ENCODE results near the gene HSPB1.
A peak's percentile ranks its signal among the peaks of the same experiment; 100 is the strongest.

The HSPB1 gene

DNA sequence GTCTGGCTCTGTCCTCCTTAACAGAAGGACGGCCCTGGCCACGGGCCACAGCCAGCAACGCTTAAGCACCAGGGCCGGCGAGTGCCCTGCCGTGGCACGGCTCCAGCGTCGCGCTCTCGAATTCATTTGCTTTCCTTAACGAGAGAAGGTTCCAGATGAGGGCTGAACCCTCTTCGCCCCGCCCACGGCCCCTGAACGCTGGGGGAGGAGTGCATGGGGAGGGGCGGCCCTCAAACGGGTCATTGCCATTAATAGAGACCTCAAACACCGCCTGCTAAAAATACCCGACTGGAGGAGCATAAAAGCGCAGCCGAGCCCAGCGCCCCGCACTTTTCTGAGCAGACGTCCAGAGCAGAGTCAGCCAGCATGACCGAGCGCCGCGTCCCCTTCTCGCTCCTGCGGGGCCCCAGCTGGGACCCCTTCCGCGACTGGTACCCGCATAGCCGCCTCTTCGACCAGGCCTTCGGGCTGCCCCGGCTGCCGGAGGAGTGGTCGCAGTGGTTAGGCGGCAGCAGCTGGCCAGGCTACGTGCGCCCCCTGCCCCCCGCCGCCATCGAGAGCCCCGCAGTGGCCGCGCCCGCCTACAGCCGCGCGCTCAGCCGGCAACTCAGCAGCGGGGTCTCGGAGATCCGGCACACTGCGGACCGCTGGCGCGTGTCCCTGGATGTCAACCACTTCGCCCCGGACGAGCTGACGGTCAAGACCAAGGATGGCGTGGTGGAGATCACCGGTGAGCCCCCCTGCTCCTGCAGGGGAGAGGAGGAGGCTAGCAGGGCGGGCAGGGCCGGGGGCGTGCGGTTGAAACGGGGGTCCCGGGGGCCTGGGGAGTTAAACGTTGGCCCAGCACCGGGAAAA is at the start of gene HSPB1 (continued):
- TF ChIP-seq HOXA7 (CRISPR knock-in tag; IDR thresholded peaks at IDR 0.05; ENCODE audit: borderline replicate concordance) = no peak
- TF ChIP-seq ZNF302 (tag by site-specific recombination; IDR thresholded peaks at IDR 0.05; ENCODE audit: low read depth) = no peak
- TF ChIP-seq ZNF311 (tag by site-specific recombination; IDR thresholded peaks at IDR 0.05; ENCODE audit: borderline replicate concordance) = no peak
- no peak for TF ChIP-seq ZNF791 (tag by site-specific recombination; IDR thresholded peaks at IDR 0.05)
- TF ChIP-seq ZNF416 (tag by site-specific recombination; IDR thresholded peaks at IDR 0.05) = no peak
- TF ChIP-seq ZNF350 (tag by site-specific recombination; IDR thresholded peaks at IDR 0.05) = no peak
- TF ChIP-seq, protein P1, sequence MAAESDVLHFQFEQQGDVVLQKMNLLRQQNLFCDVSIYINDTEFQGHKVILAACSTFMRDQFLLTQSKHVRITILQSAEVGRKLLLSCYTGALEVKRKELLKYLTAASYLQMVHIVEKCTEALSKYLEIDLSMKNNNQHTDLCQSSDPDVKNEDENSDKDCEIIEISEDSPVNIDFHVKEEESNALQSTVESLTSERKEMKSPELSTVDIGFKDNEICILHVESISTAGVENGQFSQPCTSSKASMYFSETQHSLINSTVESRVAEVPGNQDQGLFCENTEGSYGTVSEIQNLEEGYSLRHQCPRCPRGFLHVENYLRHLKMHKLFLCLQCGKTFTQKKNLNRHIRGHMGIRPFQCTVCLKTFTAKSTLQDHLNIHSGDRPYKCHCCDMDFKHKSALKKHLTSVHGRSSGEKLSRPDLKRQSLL (tag by site-specific recombination; IDR thresholded peaks at IDR 0.05) = peak; percentile 95
- peak; percentile 19; the same call in 1 of the 2 replicates for TF ChIP-seq KLF8 (tag by site-specific recombination; IDR thresholded peaks at IDR 0.05)
- TF ChIP-seq, protein P2, sequence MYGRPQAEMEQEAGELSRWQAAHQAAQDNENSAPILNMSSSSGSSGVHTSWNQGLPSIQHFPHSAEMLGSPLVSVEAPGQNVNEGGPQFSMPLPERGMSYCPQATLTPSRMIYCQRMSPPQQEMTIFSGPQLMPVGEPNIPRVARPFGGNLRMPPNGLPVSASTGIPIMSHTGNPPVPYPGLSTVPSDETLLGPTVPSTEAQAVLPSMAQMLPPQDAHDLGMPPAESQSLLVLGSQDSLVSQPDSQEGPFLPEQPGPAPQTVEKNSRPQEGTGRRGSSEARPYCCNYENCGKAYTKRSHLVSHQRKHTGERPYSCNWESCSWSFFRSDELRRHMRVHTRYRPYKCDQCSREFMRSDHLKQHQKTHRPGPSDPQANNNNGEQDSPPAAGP (tag by site-specific recombination; IDR thresholded peaks at IDR 0.05) = no peak
- TF ChIP-seq ZNF366 (tag by site-specific recombination; conservative IDR thresholded peaks at IDR 0.05) = no peak
- TF ChIP-seq ZNF175 (tag by site-specific recombination; IDR thresholded peaks at IDR 0.05) = no peak
- 0 out of 2 replicates have a peak, but pooled peaks have one; percentile 31 for TF ChIP-seq EGR2 (tag by site-specific recombination; IDR thresholded peaks at IDR 0.05; ENCODE audit: low read depth)
- no peak for TF ChIP-seq ZNF624 (tag by site-specific recombination; IDR thresholded peaks at IDR 0.05)
- TF ChIP-seq, protein P3, sequence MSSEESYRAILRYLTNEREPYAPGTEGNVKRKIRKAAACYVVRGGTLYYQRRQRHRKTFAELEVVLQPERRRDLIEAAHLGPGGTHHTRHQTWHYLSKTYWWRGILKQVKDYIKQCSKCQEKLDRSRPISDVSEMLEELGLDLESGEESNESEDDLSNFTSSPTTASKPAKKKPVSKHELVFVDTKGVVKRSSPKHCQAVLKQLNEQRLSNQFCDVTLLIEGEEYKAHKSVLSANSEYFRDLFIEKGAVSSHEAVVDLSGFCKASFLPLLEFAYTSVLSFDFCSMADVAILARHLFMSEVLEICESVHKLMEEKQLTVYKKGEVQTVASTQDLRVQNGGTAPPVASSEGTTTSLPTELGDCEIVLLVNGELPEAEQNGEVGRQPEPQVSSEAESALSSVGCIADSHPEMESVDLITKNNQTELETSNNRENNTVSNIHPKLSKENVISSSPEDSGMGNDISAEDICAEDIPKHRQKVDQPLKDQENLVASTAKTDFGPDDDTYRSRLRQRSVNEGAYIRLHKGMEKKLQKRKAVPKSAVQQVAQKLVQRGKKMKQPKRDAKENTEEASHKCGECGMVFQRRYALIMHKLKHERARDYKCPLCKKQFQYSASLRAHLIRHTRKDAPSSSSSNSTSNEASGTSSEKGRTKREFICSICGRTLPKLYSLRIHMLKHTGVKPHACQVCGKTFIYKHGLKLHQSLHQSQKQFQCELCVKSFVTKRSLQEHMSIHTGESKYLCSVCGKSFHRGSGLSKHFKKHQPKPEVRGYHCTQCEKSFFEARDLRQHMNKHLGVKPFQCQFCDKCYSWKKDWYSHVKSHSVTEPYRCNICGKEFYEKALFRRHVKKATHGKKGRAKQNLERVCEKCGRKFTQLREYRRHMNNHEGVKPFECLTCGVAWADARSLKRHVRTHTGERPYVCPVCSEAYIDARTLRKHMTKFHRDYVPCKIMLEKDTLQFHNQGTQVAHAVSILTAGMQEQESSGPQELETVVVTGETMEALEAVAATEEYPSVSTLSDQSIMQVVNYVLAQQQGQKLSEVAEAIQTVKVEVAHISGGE (tag by site-specific recombination; conservative IDR thresholded peaks at IDR 0.05; ENCODE audit: low read depth) = no peak
- TF ChIP-seq ZBTB48 (tag by site-specific recombination; IDR thresholded peaks at IDR 0.05) = no peak
- no peak for TF ChIP-seq ZNF132 (tag by site-specific recombination; IDR thresholded peaks at IDR 0.05; ENCODE audit: borderline replicate concordance)
- no peak for TF ChIP-seq ZNF292 (tag by site-specific recombination; IDR thresholded peaks at IDR 0.05; ENCODE audit: borderline replicate concordance, low read depth)
- no peak for TF ChIP-seq ZNF664 (tag by site-specific recombination; IDR thresholded peaks at IDR 0.05)
- TF ChIP-seq, protein P4, sequence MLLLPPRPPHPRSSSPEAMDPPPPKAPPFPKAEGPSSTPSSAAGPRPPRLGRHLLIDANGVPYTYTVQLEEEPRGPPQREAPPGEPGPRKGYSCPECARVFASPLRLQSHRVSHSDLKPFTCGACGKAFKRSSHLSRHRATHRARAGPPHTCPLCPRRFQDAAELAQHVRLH (tag by site-specific recombination; IDR thresholded peaks at IDR 0.05) = no peak
- TF ChIP-seq ZNF776 (tag by site-specific recombination; IDR thresholded peaks at IDR 0.05; ENCODE audit: borderline replicate concordance) = no peak
- no peak for TF ChIP-seq HOXD13 (CRISPR knock-in tag; IDR thresholded peaks at IDR 0.05; ENCODE audit: borderline replicate concordance)
- TF ChIP-seq ZXDB (tag by site-specific recombination; IDR thresholded peaks at IDR 0.05) = peak; percentile 36; the same call in 1 of the 2 replicates
- TF ChIP-seq, protein P5, sequence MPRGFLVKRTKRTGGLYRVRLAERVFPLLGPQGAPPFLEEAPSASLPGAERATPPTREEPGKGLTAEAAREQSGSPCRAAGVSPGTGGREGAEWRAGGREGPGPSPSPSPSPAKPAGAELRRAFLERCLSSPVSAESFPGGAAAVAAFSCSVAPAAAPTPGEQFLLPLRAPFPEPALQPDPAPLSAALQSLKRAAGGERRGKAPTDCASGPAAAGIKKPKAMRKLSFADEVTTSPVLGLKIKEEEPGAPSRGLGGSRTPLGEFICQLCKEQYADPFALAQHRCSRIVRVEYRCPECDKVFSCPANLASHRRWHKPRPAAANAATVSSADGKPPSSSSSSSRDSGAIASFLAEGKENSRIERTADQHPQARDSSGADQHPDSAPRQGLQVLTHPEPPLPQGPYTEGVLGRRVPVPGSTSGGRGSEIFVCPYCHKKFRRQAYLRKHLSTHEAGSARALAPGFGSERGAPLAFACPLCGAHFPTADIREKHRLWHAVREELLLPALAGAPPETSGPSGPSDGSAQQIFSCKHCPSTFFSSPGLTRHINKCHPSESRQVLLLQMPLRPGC (tag by site-specific recombination; IDR thresholded peaks at IDR 0.05) = no peak
- TF ChIP-seq, protein P6, sequence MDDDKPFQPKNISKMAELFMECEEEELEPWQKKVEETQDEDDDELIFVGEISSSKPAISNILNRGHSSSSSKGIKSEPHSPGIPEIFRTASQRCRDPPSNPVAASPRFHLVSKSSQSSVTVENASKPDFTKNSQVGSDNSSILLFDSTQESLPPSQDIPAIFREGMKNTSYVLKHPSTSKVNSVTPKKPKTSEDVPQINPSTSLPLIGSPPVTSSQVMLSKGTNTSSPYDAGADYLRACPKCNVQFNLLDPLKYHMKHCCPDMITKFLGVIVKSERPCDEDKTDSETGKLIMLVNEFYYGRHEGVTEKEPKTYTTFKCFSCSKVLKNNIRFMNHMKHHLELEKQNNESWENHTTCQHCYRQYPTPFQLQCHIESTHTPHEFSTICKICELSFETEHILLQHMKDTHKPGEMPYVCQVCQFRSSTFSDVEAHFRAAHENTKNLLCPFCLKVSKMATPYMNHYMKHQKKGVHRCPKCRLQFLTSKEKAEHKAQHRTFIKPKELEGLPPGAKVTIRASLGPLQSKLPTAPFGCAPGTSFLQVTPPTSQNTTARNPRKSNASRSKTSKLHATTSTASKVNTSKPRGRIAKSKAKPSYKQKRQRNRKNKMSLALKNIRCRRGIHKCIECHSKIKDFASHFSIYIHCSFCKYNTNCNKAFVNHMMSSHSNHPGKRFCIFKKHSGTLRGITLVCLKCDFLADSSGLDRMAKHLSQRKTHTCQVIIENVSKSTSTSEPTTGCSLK (tag by site-specific recombination; IDR thresholded peaks at IDR 0.05) = no peak
- no peak for TF ChIP-seq ZSCAN30 (tag by site-specific recombination; IDR thresholded peaks at IDR 0.05)
- TF ChIP-seq ZNF670 (tag by site-specific recombination; IDR thresholded peaks at IDR 0.05; ENCODE audit: low read depth) = no peak
- TF ChIP-seq ZNF837 (tag by site-specific recombination; IDR thresholded peaks at IDR 0.05) = no peak
